Measurements from ENCODE around the gene UTS2B. TPM values are rescaled to one million over a fixed set of nuclear protein-coding genes. Genes with fewer than 3 reads are reported as not detected.

UTS2B gene
- total RNA-seq, 1 experiment from 2014 or later, result 0.26 TPM

- in situ Hi-C loops (cut with HindIII; ENCODE audit: low pct_unique_long_range_greater_than_20kb, low sequenced_read_pairs), result no loop called here
- Histone ChIP-seq H3K9me3 (ENCODE audit: control insufficient read depth, insufficient read depth, low read depth, low read length) (no peaks in the 10 kb centered on the region), H3K4me1 (ENCODE audit: control insufficient read depth, insufficient read depth, low read length) (peaks cover 4% of the 10 kb centered on the region; the same call in 1 of the 2 replicates), H3K27me3 (ENCODE audit: control insufficient read depth, insufficient read depth, low read length) (no peaks in the 10 kb centered on the region), H3K27ac (ENCODE audit: low read length) (no peak overlapping the region), H3K4me3 (ENCODE audit: low read depth in 2 of 2, low read length in 2 of 2) (no peak overlapping the region), H3K36me3 (ENCODE audit: control insufficient read depth, insufficient read depth, low read length) (no peaks in the 10 kb centered on the region)
- no peak for DNase-seq (ENCODE audit: low read depth, low spot score)
- POLR2A ChIA-PET, result no interaction called here
- CTCF ChIA-PET, result no interaction called here
- no TSS peak for BruUV-seq (replicated peaks)
- intact Hi-C loops (cut with micrococcal nuclease; ENCODE audit: unreplicated experiment), result no loop called here
- ATAC-seq, result peak; percentile 21; the same call in 1 of the 2 replicates
- no peak for TF ChIP-seq POLR2AphosphoS5 (IDR thresholded peaks at IDR 0.05; ENCODE audit: low read depth, low read length)
- TF ChIP-seq CTCF (IDR thresholded peaks at IDR 0.05), result no peak
- no peak for TF ChIP-seq TCF7L2 (IDR thresholded peaks at IDR 0.05; ENCODE audit: low read depth, low read length)
- TF ChIP-seq REST (IDR thresholded peaks at IDR 0.05; ENCODE audit: insufficient read depth in 1 of 2, low read depth in 2 of 2, low read length in 1 of 2), result no peak
- no peak for TF ChIP-seq SIN3A (IDR thresholded peaks at IDR 0.05; ENCODE audit: borderline replicate concordance, insufficient read depth, low read depth, low read length)
These were observed 75.2 kb downstream of the UTS2B start for GRCh38 chr3:191255156-191255555.

GRCh38 chr3:191254098-191254873 is 76.0 kb downstream of the UTS2B start:
- in situ Hi-C loops (cut with HindIII; ENCODE audit: low pct_unique_long_range_greater_than_20kb, low sequenced_read_pairs) (no loop called here), intact Hi-C loops (cut with micrococcal nuclease; ENCODE audit: unreplicated experiment) (no loop called here)
- Histone ChIP-seq H3K27ac (ENCODE audit: low read length) (no peak overlapping the region), H3K4me1 (ENCODE audit: control insufficient read depth, insufficient read depth, low read length) (peaks cover 4% of the 10 kb centered on the region; the same call in 1 of the 2 replicates), H3K9me3 (ENCODE audit: control insufficient read depth, insufficient read depth, low read depth, low read length) (no peaks in the 10 kb centered on the region), H3K27me3 (ENCODE audit: control insufficient read depth, insufficient read depth, low read length) (no peaks in the 10 kb centered on the region), H3K36me3 (ENCODE audit: control insufficient read depth, insufficient read depth, low read length) (no peaks in the 10 kb centered on the region), H3K4me3 (ENCODE audit: low read depth in 2 of 2, low read length in 2 of 2) (no peak overlapping the region)
- TF ChIP-seq REST (IDR thresholded peaks at IDR 0.05; ENCODE audit: insufficient read depth in 1 of 2, low read depth in 2 of 2, low read length in 1 of 2), result no peak
- BruUV-seq (replicated peaks), result no TSS peak
- ChIA-PET POLR2A (no interaction called here), CTCF (no interaction called here)
- ATAC-seq (no peak), DNase-seq (ENCODE audit: low read depth, low spot score) (no peak)
